Measurements from ENCODE around the gene TMEM182.

DNA sequence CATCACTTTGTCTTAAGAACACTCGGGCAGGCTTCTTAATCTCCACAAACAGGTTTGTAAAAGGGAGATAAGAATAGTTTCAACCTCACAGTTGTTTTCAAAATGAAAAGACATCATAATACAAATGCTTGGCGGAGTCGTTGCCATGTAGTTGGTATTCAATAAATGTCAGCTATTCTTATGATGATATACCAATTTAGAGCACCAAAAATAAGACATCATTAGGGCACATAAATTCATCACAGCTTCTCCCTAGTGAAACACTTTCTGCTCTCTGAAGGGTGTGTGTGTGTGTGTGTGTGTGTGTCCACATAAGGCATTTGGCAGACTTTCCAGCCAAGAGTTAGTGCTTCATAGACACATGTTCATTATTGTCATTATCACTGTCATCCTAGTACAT, 10.8 kb downstream of the TMEM182 start:
- TF ChIP-seq, protein P1, sequence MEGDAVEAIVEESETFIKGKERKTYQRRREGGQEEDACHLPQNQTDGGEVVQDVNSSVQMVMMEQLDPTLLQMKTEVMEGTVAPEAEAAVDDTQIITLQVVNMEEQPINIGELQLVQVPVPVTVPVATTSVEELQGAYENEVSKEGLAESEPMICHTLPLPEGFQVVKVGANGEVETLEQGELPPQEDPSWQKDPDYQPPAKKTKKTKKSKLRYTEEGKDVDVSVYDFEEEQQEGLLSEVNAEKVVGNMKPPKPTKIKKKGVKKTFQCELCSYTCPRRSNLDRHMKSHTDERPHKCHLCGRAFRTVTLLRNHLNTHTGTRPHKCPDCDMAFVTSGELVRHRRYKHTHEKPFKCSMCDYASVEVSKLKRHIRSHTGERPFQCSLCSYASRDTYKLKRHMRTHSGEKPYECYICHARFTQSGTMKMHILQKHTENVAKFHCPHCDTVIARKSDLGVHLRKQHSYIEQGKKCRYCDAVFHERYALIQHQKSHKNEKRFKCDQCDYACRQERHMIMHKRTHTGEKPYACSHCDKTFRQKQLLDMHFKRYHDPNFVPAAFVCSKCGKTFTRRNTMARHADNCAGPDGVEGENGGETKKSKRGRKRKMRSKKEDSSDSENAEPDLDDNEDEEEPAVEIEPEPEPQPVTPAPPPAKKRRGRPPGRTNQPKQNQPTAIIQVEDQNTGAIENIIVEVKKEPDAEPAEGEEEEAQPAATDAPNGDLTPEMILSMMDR (IDR thresholded peaks at IDR 0.05), result no peak
- no peak for TF ChIP-seq POLR2AphosphoS5 (IDR thresholded peaks at IDR 0.05)
